ENCODE results near the gene KLF13.

Gene KLF13

GRCh38 chr15:31362886-31363285 lies 36.3 kb downstream of the KLF13 start:
- DNase-seq (ENCODE audit: low read depth in 2 of 2): no peak

- DNase-seq (ENCODE audit: low read depth in 2 of 2): no peak
Measured at GRCh38 chr15:31364301-31365031, 37.8 kb downstream of the KLF13 start.

GRCh38 chr15:31365032-31365654 lies 38.5 kb downstream of the KLF13 start:
- no peak for DNase-seq (ENCODE audit: low read depth in 2 of 2)

- DNase-seq (ENCODE audit: low read depth in 2 of 2): peak; percentile 61 to 64
Measured at GRCh38 chr15:31365655-31366127, 39.1 kb downstream of the KLF13 start.

GRCh38 chr15:31366169-31366734 lies 39.6 kb downstream of the KLF13 start:
- no peak for DNase-seq (ENCODE audit: low read depth in 2 of 2)

- no peak for DNase-seq (ENCODE audit: low read depth in 2 of 2)
Measured at GRCh38 chr15:31367021-31367729, 40.5 kb downstream of the KLF13 start.

GRCh38 chr15:31367730-31368344 lies 41.2 kb downstream of the KLF13 start:
- DNase-seq (ENCODE audit: low read depth in 2 of 2): no peak

- no peak for DNase-seq (ENCODE audit: low read depth in 2 of 2)
Measured at GRCh38 chr15:31369727-31370126, 43.1 kb downstream of the KLF13 start.

GRCh38 chr15:31371520-31372240 lies 45.0 kb downstream of the KLF13 start:
- DNase-seq (ENCODE audit: low read depth in 2 of 2): no peak

GRCh38 chr15:31372635-31373091 lies 46.0 kb downstream of the KLF13 start:
- no peak for DNase-seq (ENCODE audit: low read depth in 2 of 2)

- no peak for DNase-seq (ENCODE audit: low read depth in 2 of 2)
Measured at GRCh38 chr15:31373096-31373865, 46.6 kb downstream of the KLF13 start.

- DNase-seq (ENCODE audit: low read depth in 2 of 2): no peak
Measured at GRCh38 chr15:31373970-31374369, 47.3 kb downstream of the KLF13 start.

- DNase-seq (ENCODE audit: low read depth in 2 of 2): no peak
Measured at GRCh38 chr15:31374489-31374888, 47.9 kb downstream of the KLF13 start.

GRCh38 chr15:31374986-31375385 lies 48.4 kb downstream of the KLF13 start:
- no peak for DNase-seq (ENCODE audit: low read depth in 2 of 2)

GRCh38 chr15:31375772-31376171 lies 49.1 kb downstream of the KLF13 start:
- DNase-seq (ENCODE audit: low read depth in 2 of 2): no peak

GRCh38 chr15:31376511-31376910 lies 49.9 kb downstream of the KLF13 start:
- DNase-seq (ENCODE audit: low read depth in 2 of 2): no peak

- DNase-seq (ENCODE audit: low read depth in 2 of 2): no peak
Measured at GRCh38 chr15:31377030-31377429, 50.4 kb downstream of the KLF13 start.

GRCh38 chr15:31378363-31378903 lies 51.8 kb downstream of the KLF13 start:
- no peak for DNase-seq (ENCODE audit: low read depth in 2 of 2)

GRCh38 chr15:31379042-31379441 lies 52.4 kb downstream of the KLF13 start:
- DNase-seq (ENCODE audit: low read depth in 2 of 2): no peak

GRCh38 chr15:31379577-31379976 lies 52.9 kb downstream of the KLF13 start:
- no peak for DNase-seq (ENCODE audit: low read depth in 2 of 2)
